C4-2B (cell line): ENCODE results near the gene CD247.

Experiments used
- ZFX ChIP-seq: fragments of 450-650 bp; IDR thresholded peaks from 2 replicates; pipeline ENCODE4 v1.6.1; 2017
- TF ChIP-seq, protein P1 (sequence below): fragments of 450-650 bp; conservative IDR thresholded peaks from 2 replicates; pipeline ENCODE4 v1.5.1; 2017; ENCODE audit warnings: mild to moderate bottlenecking

DNA sequence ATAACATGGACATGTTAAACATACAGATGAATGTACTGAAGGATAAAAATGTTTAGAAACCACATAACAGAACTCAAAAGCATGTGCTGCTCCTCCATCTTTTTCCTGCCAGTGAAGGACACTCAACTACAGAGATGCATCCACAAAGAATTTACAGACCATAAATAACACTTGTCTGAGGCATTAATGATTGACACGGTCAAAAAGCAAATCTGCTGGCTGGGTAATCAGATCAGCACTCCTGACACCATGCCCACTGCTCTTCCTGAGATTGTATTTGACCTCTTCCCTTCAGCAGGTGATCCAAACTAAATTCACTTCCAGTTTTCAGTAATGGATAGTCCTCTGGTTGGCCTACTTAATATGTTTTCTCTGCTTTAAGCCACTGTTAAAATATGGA lies 28.6 kb upstream of the CD247 start:
- TF ChIP-seq, protein P1, sequence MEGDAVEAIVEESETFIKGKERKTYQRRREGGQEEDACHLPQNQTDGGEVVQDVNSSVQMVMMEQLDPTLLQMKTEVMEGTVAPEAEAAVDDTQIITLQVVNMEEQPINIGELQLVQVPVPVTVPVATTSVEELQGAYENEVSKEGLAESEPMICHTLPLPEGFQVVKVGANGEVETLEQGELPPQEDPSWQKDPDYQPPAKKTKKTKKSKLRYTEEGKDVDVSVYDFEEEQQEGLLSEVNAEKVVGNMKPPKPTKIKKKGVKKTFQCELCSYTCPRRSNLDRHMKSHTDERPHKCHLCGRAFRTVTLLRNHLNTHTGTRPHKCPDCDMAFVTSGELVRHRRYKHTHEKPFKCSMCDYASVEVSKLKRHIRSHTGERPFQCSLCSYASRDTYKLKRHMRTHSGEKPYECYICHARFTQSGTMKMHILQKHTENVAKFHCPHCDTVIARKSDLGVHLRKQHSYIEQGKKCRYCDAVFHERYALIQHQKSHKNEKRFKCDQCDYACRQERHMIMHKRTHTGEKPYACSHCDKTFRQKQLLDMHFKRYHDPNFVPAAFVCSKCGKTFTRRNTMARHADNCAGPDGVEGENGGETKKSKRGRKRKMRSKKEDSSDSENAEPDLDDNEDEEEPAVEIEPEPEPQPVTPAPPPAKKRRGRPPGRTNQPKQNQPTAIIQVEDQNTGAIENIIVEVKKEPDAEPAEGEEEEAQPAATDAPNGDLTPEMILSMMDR = no peak
- no peak for TF ChIP-seq ZFX
